HG02623 (cell line): ENCODE results near the gene GON4L.
"Not testable (repeated sequence)": the region's sequence is repeated elsewhere in the genome, so short reads cannot be mapped to it uniquely, and the experiment has no call there.

Experiments
- ATAC-seq: cut with Tn5 transposase; IDR thresholded peaks from one replicate; pipeline ENCODE4 v1.9.1; 2021; ENCODE audit warnings: moderate library complexity; ENCODE audit not compliant: unreplicated experiment

The GON4L gene

DNA sequence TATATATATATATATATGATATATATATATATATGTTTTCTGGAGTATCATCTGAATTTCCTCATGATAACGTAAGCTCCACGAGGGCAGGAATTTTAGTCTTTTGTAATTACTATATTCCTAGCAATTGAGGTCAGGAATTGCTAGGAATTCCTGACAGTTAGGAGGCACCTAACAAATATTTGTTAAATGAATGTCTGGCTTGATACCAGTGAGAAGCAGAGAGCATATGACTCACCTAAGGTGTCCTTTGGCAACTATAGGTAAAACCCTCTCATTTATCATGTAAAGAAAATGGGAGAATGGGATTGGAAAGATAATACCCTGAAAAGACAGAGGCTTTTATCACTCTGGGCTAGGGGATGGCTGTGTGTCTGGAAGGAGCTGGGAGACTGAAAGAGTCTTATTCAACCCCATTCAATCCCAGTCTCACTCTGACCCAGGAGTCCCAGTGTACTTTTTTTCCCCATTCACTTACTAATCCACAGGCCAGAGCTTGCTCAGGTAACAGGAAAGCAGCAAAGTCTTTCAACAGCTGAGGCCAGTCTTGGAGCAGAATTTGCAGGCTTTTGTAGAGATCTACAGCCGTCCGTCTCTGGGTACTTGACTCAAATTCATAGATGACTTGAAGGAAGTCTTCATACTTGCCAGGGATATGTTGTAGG lies 96.9 kb downstream of the GON4L start:
- no peak for ATAC-seq

GRCh38 chr1:155759017-155759416 lies 98.0 kb downstream of the GON4L start:
- not testable (repeated sequence) for ATAC-seq

DNA sequence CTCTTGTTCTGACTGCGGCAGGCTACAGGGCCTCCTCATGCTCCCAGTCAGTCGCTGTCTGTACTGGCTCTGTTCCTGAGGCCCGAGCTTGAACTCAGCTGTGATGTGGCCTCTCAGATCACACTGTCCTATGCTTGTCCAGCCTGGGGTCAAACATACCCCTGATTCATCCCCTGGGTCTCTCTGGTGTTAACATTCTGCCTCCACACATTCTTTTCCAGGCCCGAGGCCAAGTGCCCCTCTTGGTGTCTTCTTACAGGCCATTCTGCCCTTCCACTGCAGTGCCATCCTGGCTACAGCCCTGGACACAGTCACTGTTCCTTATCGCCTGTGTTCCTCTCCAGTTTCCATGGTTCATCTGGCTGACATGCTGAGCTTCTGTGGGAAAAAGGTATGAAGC lies 108.9 kb downstream of the GON4L start:
- ATAC-seq, result not testable (repeated sequence)

GRCh38 chr1:155747586-155747985 lies 109.4 kb downstream of the GON4L start:
- ATAC-seq, result not testable (repeated sequence)

DNA sequence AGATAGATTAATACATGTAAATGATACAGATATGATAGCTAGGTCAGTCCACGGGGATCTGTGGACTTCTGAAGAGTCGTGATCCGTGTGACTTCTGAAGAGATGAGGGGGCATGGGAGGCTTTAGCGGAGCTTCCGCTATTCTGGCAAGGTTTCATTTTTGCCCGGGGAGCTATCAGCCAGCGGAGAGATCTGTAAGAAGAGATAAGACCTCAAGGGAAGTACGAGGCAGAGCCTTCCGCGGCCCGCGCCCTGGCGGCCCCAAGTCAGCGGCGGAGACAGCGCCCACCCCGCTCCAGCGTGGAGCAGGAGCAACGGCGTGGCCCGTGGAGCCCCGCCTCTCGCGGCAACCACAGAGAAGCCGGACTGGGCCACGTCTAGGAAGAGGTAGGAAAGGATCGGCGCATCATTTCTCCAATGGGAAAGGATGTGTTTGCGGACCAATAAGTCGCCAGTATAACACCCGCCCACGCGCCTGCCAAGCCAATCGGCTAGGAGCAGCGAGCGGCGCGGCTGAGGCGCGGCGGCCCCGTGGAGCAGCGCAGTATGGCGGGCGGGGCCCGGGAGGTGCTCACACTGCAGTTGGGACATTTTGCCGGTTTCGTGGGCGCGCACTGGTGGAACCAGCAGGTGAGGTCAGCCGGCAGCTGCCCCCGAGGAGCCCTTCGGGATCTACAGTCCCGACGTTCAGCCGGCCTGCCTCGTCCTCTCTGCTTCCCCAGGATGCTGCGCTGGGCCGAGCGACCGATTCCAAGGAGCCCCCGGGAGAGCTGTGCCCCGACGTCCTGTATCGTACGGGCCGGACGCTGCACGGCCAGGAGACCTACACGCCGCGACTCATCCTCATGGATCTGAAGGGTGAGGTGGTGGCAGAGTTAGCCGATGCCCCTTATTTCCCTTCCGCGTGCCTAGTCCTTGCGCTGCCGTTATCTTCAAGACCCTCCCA lies 111.5 kb downstream of the GON4L start:
- ATAC-seq, result peak; percentile 93

DNA sequence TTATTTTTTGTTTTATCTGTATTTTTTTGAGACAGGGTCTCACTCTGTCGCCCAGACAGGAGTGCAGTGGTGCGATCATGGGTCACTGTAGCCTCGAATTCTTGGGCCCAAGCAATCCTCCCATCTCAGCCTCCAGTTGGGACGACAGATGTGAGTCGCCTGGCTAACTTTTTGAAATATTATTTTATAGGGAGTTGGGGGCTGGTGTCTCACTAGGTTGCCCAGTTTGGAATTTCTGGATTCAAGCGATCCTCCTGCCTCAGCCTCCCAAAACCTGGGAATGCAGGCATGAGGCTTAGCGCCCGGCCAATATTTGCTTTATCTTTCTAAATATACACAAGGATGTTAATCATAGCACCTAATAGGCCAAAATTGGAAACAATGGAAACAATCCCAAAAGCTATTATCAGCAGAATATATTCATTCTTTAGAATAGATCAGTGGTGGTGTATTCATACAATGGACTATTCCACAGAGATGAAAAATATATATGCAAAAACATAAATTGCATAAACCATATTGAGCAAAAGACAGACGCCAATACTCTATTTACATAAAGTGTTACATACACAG lies 112.2 kb downstream of the GON4L start:
- ATAC-seq, result no peak

DNA sequence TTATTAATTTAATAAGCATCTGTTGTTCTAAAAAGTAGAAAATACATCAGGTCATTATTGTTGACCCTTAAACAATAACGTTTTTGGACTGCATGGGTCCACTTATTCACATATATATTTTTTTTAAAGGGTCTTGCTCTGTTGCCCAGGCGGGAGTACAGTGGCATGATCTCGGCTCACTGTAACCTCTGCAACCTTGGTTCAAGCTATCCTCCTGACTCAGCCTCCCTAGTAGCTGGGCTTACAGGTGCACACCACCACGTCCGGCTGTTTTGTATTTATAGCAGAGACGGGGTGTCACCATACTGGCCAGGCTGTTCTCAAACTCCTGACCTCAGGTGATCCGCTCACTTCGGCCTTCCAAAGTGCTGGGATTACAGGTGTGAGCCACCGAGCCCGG lies 115.1 kb downstream of the GON4L start:
- ATAC-seq, result no peak

- no peak for ATAC-seq
Observed at GRCh38 chr1:155740995-155741394, 116.0 kb downstream of the GON4L start.

- no peak for ATAC-seq
Observed at GRCh38 chr1:155729031-155729898, 127.7 kb downstream of the GON4L start.

DNA sequence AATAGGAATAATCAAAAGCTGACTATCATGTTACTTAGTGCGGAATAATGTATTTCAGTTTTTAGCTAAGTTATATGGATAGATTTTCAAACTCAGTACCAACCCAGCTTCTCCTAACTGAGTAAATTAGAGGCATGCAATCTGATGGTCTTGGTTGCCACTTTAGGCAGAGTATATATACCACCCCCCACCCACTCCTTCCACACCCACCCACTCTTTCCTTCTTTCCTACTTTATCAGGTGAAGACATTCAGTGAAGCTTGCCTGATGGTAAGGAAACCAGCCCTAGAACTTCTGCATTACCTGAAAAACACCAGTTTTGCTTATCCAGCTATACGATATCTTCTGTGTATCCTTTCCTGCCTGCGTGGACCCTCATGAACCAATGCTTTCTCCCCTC lies 131.9 kb downstream of the GON4L start:
- ATAC-seq, result no peak

GRCh38 chr1:155719703-155720102 lies 137.3 kb downstream of the GON4L start:
- no peak for ATAC-seq

- ATAC-seq, result not testable (repeated sequence)
Observed at GRCh38 chr1:155718524-155719115, 138.4 kb downstream of the GON4L start.

DNA sequence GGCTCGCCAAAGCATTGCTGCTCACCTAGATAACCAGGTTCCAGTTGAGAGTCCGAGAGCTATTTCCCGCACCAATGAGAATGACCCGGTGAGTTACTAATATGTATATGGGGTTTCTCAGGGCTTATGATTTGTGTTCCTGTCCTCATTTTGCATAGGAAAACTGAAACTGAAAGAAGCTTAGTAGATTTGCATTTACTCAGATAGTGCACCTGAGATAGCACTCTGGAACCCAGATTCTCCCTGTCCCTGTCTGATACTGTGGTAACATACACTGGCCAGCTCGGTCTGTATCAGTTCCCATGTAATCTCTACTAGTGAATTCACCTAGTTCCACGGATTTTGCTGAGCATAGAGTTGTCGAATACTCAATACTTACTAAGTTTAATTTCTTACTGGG lies 140.0 kb downstream of the GON4L start:
- ATAC-seq, result peak; percentile 55

- ATAC-seq, result no peak
Observed at GRCh38 chr1:155715777-155716176, 141.2 kb downstream of the GON4L start.

DNA sequence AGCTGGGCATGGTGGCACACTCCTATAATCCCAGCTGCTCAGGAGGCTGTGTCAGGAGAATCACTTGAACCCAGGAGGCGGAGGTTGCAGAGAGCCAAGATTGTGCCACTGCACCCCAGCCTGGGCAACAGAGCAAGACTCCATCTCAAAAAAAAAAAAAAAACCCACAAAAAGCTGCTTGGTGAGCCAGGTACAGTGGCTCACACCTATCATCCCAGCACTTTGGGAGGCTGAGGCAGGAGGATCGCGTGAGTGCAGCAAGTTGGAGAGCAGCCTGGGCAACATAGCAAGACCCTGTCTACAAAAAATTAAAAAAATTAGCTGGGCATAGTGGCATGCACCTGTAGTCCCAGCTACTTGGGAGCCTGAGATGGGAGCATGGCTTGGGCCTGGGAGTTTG lies 142.0 kb downstream of the GON4L start:
- not testable (repeated sequence) for ATAC-seq

- ATAC-seq, result no peak
Observed at GRCh38 chr1:155713075-155713474, 143.9 kb downstream of the GON4L start.

DNA sequence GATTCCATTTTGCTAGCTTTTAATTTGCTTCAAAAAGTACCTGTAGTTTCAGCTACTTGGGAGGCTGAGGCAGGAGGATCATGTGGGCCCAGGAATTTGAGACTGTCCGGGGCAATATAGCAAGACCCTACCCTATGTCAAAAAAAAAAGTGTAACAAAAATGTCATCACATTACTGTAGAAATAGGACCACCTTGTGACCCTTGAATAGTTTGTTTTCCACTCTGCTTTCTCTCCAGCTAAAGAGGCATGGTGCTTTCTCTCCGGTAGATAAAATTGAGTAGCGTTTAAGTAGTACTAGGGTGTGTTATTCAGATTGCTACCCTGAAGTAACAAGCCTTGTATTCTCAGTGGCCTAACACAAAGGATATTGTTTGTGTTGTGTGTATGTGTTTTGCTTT lies 144.4 kb downstream of the GON4L start:
- not testable (repeated sequence) for ATAC-seq

DNA sequence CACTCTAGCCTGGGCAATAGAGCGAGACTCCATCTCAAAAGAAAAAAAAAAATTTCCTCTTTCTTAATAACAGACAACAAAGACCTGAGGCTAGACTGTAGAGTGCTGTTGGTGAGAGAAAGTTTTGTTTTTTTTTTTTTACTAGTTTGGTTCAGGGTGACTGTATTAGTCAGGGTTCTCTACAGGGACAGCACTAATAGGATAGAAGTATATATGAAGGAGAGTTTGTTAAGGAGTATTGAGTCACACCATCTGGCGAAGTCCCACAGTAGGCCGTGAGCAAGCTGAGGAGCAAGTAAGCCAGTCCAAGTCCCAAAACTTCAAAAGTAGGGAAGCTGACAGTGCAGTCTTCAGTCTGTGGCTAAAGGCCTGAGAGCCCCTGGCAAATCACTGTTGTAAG lies 145.6 kb downstream of the GON4L start:
- ATAC-seq, result not testable (repeated sequence)

DNA sequence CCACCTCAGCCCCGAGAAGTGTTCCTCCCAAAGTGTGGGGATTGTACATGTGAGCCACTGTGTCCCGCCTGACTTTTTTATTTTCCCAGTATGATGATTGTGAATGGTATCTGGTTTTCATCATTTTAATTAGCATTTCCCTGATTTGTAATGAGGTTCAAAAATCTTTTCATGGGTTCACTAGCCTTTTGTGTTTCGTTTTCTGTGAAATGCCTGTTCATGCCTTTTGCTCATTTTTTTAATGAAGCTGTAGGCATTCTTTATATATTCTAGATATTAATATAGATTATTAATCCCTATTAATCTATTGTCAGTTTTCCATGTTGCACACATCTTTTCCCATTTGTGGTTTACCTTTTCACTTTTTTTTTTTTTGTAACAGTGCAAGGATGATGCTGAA lies 147.6 kb downstream of the GON4L start:
- ATAC-seq, result no peak

DNA sequence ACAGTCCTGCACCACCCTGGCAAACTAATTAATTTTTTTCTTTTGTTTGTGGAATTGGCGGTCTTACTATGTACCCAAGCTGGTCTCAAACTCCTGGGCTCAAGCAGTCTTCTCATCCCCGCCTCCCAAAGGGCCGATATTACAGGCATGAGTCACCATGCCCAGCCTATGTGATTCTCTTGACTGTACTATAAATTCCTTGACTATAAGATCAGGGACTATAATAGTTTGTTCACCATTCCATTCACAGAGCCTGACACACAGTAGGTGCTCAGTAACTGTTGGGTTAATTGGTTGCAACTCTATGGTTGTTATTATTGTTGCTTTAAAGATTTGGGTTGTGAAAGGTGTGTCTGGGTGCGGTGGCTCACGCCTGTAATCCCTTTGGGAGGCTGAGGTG lies 150.9 kb downstream of the GON4L start:
- ATAC-seq, result no peak
